IMR-90 (cell line): ENCODE data around the gene HVCN1. TPM values are rescaled to one million over a fixed set of nuclear protein-coding genes. Genes with fewer than 3 reads are reported as not detected.

ENCODE experiments used
- ATAC-seq: fragments of 200-7000 bp; cut with Tn5 transposase; 2 replicates; pipeline ENCODE4 v1.9.1; 2020; ENCODE audit warnings: low read depth, mild to moderate bottlenecking, moderate library complexity
- BruUV-seq: library from RNA; stranded (reverse); fragments of 400-500 nt; replicated peaks from 2 replicates; lab custom pipeline; 2021; lab: Mats Ljungman, UMichigan
- CTCF ChIA-PET: fragments of 300-600 bp; formaldehyde crosslinking; extraction: SDS; loops from one replicate; lab custom pipeline; 2021; ENCODE audit warnings: antibody characterized with exemption; lab: Yijun Ruan, JAX
- POLR2A ChIA-PET: fragments of 300-600 bp; sonication (Branson Sonifier 250); formaldehyde crosslinking; loops from one replicate; lab custom pipeline; 2022; ENCODE audit warnings: antibody characterized with exemption; ENCODE audit not compliant: unreplicated experiment; lab: Charles Lee
- DNase-seq: peaks from one replicate; pipeline ENCODE4 v3.0.0; 2013
- H2AFZ ChIP-seq: replicated peaks from 2 replicates; pipeline ENCODE3; 2013; ENCODE audit warnings: low read length, mild to moderate bottlenecking; ENCODE audit not compliant: poor library complexity
- H2AK5ac ChIP-seq: 2 replicates; pipeline ENCODE4 v1.6.1; 2013; ENCODE audit warnings: low read depth, low read length, inconsistent platforms
- H2AK9ac ChIP-seq: replicated peaks from 2 replicates; pipeline ENCODE3; 2013; ENCODE audit warnings: mild to moderate bottlenecking, low read depth, low read length, moderate library complexity; ENCODE audit not compliant: poor library complexity
- H2BK120ac ChIP-seq: 2 replicates; pipeline ENCODE4 v1.6.1; 2013; ENCODE audit warnings: low read depth, low read length, inconsistent platforms
- H2BK15ac ChIP-seq: 3 replicates; pipeline ENCODE4 v1.6.1; 2013; ENCODE audit warnings: low read depth, low read length, inconsistent platforms
- H2BK20ac ChIP-seq: 2 replicates; pipeline ENCODE4 v1.6.1; 2013; ENCODE audit warnings: low read depth, mild to moderate bottlenecking, inconsistent platforms, low read length, moderate library complexity
- H2BK5ac ChIP-seq: 2 replicates; pipeline ENCODE4 v1.6.1; 2013; ENCODE audit warnings: mild to moderate bottlenecking, low read depth, low read length, inconsistent platforms; ENCODE audit not compliant: poor library complexity, severe bottlenecking
- H3K14ac ChIP-seq: replicated peaks from 2 replicates; pipeline ENCODE4 v1.6.1; 2013; ENCODE audit warnings: low read depth, low read length, inconsistent platforms
- H3K18ac ChIP-seq: 2 replicates; pipeline ENCODE4 v1.6.1; 2013; ENCODE audit warnings: low read depth, low read length, control low read depth
- H3K23ac ChIP-seq: 2 replicates; pipeline ENCODE4 v1.6.1; 2013; ENCODE audit warnings: low read depth, low read length, inconsistent platforms
- H3K27ac ChIP-seq: 2 replicates; pipeline ENCODE4 v1.5.1; 2013; ENCODE audit warnings: mild to moderate bottlenecking, control low read depth, low read length; ENCODE audit not compliant: insufficient read depth
- H3K27me3 ChIP-seq: 2 replicates; pipeline ENCODE4 v1.6.1; 2013; ENCODE audit warnings: low read length; ENCODE audit not compliant: control insufficient read depth, insufficient read depth
- H3K36me3 ChIP-seq: 2 replicates; pipeline ENCODE4 v1.6.1; 2013; ENCODE audit warnings: low read length, mixed read lengths; ENCODE audit not compliant: control insufficient read depth, insufficient read depth
- H3K4ac ChIP-seq: 2 replicates; pipeline ENCODE4 v1.6.1; 2013; ENCODE audit warnings: low read depth, low read length, inconsistent platforms
- H3K4me1 ChIP-seq: 2 replicates; pipeline ENCODE4 v1.6.1; 2013; ENCODE audit warnings: low read length, mixed read lengths; ENCODE audit not compliant: control insufficient read depth, insufficient read depth
- H3K4me2 ChIP-seq: 2 replicates; pipeline ENCODE4 v1.6.1; 2013; ENCODE audit warnings: low read depth, mild to moderate bottlenecking, control low read depth, low read length, moderate library complexity
- H3K4me3 ChIP-seq: 2 replicates; pipeline ENCODE4 v1.5.1; 2013; ENCODE audit warnings: low read depth, mild to moderate bottlenecking, control low read depth, low read length, moderate library complexity; ENCODE audit not compliant: insufficient read depth
- H3K56ac ChIP-seq: 2 replicates; pipeline ENCODE4 v1.6.1; 2013; ENCODE audit warnings: low read length, inconsistent platforms; ENCODE audit not compliant: insufficient read depth; ENCODE audit errors: extremely low read depth
- H3K79me1 ChIP-seq, 2 experiments: 2 replicates each; pipeline ENCODE4 v1.6.1; 2013; ENCODE audit warnings: low read length in 2 of 2, inconsistent platforms in 1 of 2, low read depth in 1 of 2
- H3K9ac ChIP-seq: 2 replicates; pipeline ENCODE4 v1.6.1; 2013; ENCODE audit warnings: low read depth, low read length, control low read depth
- H3K9me1 ChIP-seq: 2 replicates; pipeline ENCODE4 v1.6.1; 2013; ENCODE audit warnings: low read length, inconsistent platforms; ENCODE audit not compliant: insufficient read depth
- H3K9me3 ChIP-seq: 2 replicates; pipeline ENCODE4 v1.6.1; 2013; ENCODE audit warnings: low read length; ENCODE audit not compliant: control insufficient read depth, insufficient read depth
- H4K20me1 ChIP-seq: 2 replicates; pipeline ENCODE4 v1.6.1; 2013; ENCODE audit warnings: low read length, inconsistent platforms; ENCODE audit not compliant: insufficient read depth
- H4K5ac ChIP-seq: 2 replicates; pipeline ENCODE4 v1.6.1; 2013; ENCODE audit warnings: mild to moderate bottlenecking, low read depth, low read length, control low read depth
- H4K8ac ChIP-seq, 2 experiments: 2 replicates each; pipeline ENCODE4 v1.6.1; 2013; ENCODE audit warnings: low read depth in 2 of 2, low read length in 2 of 2, control low read depth in 1 of 2, inconsistent platforms in 1 of 2
- H4K91ac ChIP-seq: 2 replicates; pipeline ENCODE4 v1.6.1; 2013; ENCODE audit warnings: low read depth, low read length, inconsistent platforms; ENCODE audit not compliant: insufficient read depth
- CEBPB ChIP-seq: IDR thresholded peaks from 2 replicates; pipeline ENCODE4 v1.6.1; 2012; ENCODE audit warnings: low read depth, low read length, improper control_type of control experiment
- CHD1 ChIP-seq: IDR thresholded peaks from 2 replicates; pipeline ENCODE4 v1.6.1; 2012; ENCODE audit warnings: low read depth, low read length, improper control_type of control experiment
- POLR2A ChIP-seq: IDR thresholded peaks from 2 replicates; pipeline ENCODE4 v1.6.1; 2012; ENCODE audit warnings: mild to moderate bottlenecking, low read depth, low read length
- RAD21 ChIP-seq: IDR thresholded peaks from 2 replicates; pipeline ENCODE4 v1.6.1; 2012; ENCODE audit warnings: low read length, improper control_type of control experiment
- RCOR1 ChIP-seq: IDR thresholded peaks from 2 replicates; pipeline ENCODE4 v1.6.1; 2012; ENCODE audit warnings: mild to moderate bottlenecking, low read length, improper control_type of control experiment; ENCODE audit not compliant: insufficient replicate concordance
- SMC3 ChIP-seq: fragments of 150-350 bp; IDR thresholded peaks from 2 replicates; pipeline ENCODE4 v1.6.1; 2016; ENCODE audit warnings: low read depth, mild to moderate bottlenecking, antibody characterized with exemption, low read length, moderate library complexity
- WGBS, 2 experiments: methylation state at CpG; one replicate each; pipeline versions ENCODE4 v1.1.5 to v1.1.7; 2013; ENCODE audit warnings: missing lambda C conversion rate in 2 of 2; ENCODE audit not compliant: insufficient read length in 1 of 2; ENCODE audit errors: extremely low coverage in 2 of 2; 5-methylcytosine and 5-hydroxymethylcytosine counted together
- dilution Hi-C: fragments of 300-500 bp; cut with HindIII; formaldehyde crosslinking; loops from one replicate; pipeline ENCODE4 v1.14.3; 2018; ENCODE audit warnings: low sequenced_read_pairs; ENCODE audit not compliant: unreplicated experiment
- in situ Hi-C: fragments of 300-500 bp; cut with MboI; formaldehyde crosslinking; loops from 3 replicates; pipeline ENCODE4 v1.14.3; 2019; ENCODE audit warnings: low sequenced_read_pairs, inconsistent platforms, mixed read lengths
- intact Hi-C: fragments of 100-400 bp; cut with micrococcal nuclease; formaldehyde crosslinking; loops from 2 replicates; pipeline ENCODE4 v1.10.0; 2022
- polyA plus RNA-seq, 3 experiments: library from polyadenylated mRNA; depleted of rRNA; stranded (reverse); fragments of >200 nt; gene quantifications; 2 replicates each; pipeline ENCODE4 v1.2.3, GENCODE V29; 2012; ENCODE audit warnings: low replicate concordance in 1 of 3
- total RNA-seq: library from RNA; depleted of rRNA; stranded (reverse); fragments of >200 nt; gene quantifications from 2 replicates; pipeline ENCODE4 v1.2.3, GENCODE V29; 2012
- TF ChIP-seq, protein P1 (sequence below): fragments of 150-350 bp; IDR thresholded peaks from 2 replicates; pipeline ENCODE4 v1.6.1; 2016; ENCODE audit warnings: low read depth, mild to moderate bottlenecking, low read length, moderate library complexity, borderline replicate concordance
- TF ChIP-seq, protein P2 (sequence below): fragments of 150-350 bp; IDR thresholded peaks from 2 replicates; pipeline ENCODE4 v1.6.1; 2017; ENCODE audit warnings: mild to moderate bottlenecking, antibody characterized with exemption, low read length, low read depth

The HVCN1 gene
- total and polyA plus RNA-seq, 2 of the 4 experiments (the other 2 are of a cell fraction), result 1.9 to 2.0 TPM

DNA sequence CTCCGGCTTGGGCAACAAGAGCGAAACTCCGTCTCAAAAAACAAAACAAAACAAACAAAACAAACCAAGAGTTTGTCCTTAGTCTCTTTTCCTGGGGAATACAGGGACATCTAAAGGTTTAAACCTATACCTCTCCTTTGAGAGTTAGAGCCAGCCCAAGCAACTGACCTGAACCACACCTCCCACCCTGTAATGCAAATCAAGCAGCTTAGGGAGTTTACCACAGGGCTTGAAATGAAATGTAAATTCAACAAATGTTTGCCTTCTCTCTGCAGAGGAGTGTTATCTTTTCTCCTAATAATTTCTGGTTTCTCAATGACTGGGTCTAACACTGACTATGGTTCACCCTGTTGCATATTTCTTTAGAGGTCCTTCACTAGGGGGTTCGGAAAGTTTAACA lies 37.1 kb upstream of the HVCN1 start:
- no TSS peak for BruUV-seq
- Histone ChIP-seq H3K27me3 (no peaks in the 10 kb centered on the region), H3K56ac (no peak overlapping the region), H2BK5ac (no peak overlapping the region), H3K9ac (no peak overlapping the region), H4K8ac (no peak overlapping the region), H2BK20ac (no peak overlapping the region), H3K4me1 (no peaks in the 10 kb centered on the region), H2BK120ac (no peak overlapping the region), H3K14ac (no peak overlapping the region), H2AK9ac (no peak overlapping the region), H3K27ac (no peak overlapping the region), H4K91ac (no peak overlapping the region), H3K18ac (no peak overlapping the region), H4K5ac (no peak overlapping the region), H3K36me3 (peaks cover 47% of the 10 kb centered on the region), H4K20me1 (peaks cover 30% of the 10 kb centered on the region), H3K9me1 (peaks cover 4% of the 10 kb centered on the region), H3K4me2 (no peak overlapping the region), H2AK5ac (no peak overlapping the region), H3K4me3 (no peak overlapping the region), H3K9me3 (no peaks in the 10 kb centered on the region), H2BK15ac (no peak overlapping the region), H3K23ac (no peak overlapping the region), H3K79me1 (peaks cover 30 to 40% of the 10 kb centered on the region in 2 experiments), H2AFZ (no peak overlapping the region), H3K4ac (no peak overlapping the region)
- ATAC-seq, result no peak
- no peak for TF ChIP-seq CHD1
- TF ChIP-seq, protein P1, sequence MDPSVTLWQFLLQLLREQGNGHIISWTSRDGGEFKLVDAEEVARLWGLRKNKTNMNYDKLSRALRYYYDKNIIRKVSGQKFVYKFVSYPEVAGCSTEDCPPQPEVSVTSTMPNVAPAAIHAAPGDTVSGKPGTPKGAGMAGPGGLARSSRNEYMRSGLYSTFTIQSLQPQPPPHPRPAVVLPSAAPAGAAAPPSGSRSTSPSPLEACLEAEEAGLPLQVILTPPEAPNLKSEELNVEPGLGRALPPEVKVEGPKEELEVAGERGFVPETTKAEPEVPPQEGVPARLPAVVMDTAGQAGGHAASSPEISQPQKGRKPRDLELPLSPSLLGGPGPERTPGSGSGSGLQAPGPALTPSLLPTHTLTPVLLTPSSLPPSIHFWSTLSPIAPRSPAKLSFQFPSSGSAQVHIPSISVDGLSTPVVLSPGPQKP, result no peak
- TF ChIP-seq, protein P2, sequence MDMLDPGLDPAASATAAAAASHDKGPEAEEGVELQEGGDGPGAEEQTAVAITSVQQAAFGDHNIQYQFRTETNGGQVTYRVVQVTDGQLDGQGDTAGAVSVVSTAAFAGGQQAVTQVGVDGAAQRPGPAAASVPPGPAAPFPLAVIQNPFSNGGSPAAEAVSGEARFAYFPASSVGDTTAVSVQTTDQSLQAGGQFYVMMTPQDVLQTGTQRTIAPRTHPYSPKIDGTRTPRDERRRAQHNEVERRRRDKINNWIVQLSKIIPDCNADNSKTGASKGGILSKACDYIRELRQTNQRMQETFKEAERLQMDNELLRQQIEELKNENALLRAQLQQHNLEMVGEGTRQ, result no peak
- no peak for TF ChIP-seq SMC3
- TF ChIP-seq RAD21, result no peak
- no peak for TF ChIP-seq RCOR1
- no peak for TF ChIP-seq POLR2A
- TF ChIP-seq CEBPB, result no peak
- no peak for DNase-seq
- ChIA-PET CTCF (no interaction called here), POLR2A (no interaction called here)
- intact Hi-C loops, result loop anchor here (10.0 kb wide), 1 partner anchor 271 kb away; the partner anchor contains the start of gene ARPC3
- in situ Hi-C loops, result no loop called here
- dilution Hi-C loops, result no loop called here
- 100% methylated on average over 3 of the region's 4 CpGs; no CpG with 5 or more reads in 1 of the 2 experiments for WGBS, 2 experiments
